Testis (tissue), 2 donors: ENCODE data around the gene CABCOCO1.

Experiments
- POLR2A ChIP-seq: fragments of 450-650 bp; IDR thresholded peaks from one replicate; pipeline ENCODE4 v1.6.1; 2017; ENCODE audit warnings: antibody characterized with exemption, mild to moderate bottlenecking, moderate library complexity
- TF ChIP-seq, protein P1 (sequence below), 3 experiments: fragments of 450-650 bp in 2 of 3; fragments of 200-600 bp in 1 of 3; sonication (generic) in 1 of 3; IDR thresholded peaks; one replicate each; pipeline ENCODE4 v1.5.1; 2016 to 2019; ENCODE audit warnings: antibody characterized with exemption in 3 of 3, mild to moderate bottlenecking in 2 of 3, moderate library complexity in 1 of 3

DNA sequence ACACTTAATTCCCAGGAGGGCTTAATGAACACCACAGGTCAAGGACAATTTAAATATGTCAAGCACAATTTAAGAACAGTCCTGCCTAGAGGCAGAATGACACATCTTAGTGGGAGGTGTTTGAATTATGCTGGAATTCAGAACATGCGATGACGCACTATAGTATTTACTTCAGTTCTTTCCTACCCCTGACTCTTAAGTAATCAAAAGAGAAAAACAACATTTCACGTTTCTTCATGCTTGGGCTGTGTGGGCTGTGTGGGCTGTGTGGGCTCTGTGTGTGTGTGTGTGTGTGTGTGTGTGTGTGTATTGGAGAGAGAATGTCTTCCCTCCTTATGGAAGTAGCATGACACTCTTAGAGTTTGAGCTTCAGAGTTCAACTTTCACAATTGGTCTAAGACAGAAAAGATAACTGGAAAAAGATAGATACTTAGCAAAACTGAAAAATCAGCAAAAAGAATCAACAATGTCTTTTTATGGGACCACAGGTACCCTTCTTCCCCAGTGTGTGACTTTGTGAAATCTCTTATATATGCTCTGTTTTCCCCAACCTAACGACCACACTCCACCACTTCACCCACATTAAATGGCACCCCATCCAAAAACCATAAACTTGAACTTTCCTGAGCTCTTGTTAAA lies 33.7 kb upstream of the CABCOCO1 start:
- TF ChIP-seq, protein P1, sequence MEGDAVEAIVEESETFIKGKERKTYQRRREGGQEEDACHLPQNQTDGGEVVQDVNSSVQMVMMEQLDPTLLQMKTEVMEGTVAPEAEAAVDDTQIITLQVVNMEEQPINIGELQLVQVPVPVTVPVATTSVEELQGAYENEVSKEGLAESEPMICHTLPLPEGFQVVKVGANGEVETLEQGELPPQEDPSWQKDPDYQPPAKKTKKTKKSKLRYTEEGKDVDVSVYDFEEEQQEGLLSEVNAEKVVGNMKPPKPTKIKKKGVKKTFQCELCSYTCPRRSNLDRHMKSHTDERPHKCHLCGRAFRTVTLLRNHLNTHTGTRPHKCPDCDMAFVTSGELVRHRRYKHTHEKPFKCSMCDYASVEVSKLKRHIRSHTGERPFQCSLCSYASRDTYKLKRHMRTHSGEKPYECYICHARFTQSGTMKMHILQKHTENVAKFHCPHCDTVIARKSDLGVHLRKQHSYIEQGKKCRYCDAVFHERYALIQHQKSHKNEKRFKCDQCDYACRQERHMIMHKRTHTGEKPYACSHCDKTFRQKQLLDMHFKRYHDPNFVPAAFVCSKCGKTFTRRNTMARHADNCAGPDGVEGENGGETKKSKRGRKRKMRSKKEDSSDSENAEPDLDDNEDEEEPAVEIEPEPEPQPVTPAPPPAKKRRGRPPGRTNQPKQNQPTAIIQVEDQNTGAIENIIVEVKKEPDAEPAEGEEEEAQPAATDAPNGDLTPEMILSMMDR (IDR thresholded peaks at IDR 0.05), result no peak
- TF ChIP-seq POLR2A, result no peak
